Measurements from ENCODE around the gene EXOC8.
A peak's percentile ranks its signal among the peaks of the same experiment; 100 is the strongest.

The EXOC8 gene

DNA sequence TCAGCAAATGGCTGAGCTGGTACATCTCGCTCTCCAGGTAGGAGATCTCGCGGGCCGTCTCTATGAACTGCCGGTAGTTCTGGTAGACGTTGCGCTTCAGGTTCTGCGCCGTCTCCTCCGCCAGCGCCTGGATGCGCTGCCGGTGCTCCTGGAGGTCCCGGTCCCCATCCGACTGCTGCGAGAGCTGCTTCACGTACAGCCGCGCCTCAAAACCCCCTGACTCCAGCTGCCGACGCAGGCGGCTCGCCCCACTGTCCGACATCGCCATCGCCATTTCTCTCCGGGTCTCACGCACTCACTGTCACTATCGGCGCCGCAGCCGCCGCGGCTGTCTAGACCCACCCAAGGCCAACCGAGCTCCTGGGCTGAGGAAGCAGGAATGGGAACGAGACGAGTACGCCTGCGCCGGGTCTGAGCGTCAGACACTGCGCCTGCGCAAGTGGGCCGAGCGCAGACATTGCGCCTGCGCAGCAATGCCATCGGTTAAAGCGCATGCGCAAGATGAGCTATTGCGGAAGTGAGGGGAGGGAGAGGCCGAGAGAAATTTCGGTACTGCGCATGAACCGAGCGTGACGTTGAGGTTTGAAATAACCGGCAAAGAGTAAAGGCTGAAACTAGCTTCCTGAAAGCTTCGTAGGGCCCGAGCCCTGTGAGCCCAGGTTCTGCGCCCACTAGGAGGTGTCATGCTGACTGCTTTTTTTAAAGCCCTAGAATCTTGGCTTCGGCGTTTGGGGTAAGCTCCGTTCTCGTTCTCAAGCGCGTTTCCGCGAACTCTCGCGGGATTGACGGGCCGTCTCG is at the start of gene EXOC8:
EXOC8 (minus strand) TSS at position 381 of the 798 bp plus-strand sequence; CDS start at position 274, 107 bp downstream.
- DNase-seq, result peak; percentile 99

- no peak for DNase-seq
Measured at GRCh38 chr1:231386466-231386865, 48.8 kb upstream of the EXOC8 start.

- DNase-seq, result no peak
Measured at GRCh38 chr1:231385416-231385748, 47.7 kb upstream of the EXOC8 start.

- no peak for DNase-seq
Measured at GRCh38 chr1:231384696-231385415, 47.2 kb upstream of the EXOC8 start.

GRCh38 chr1:231383159-231383860 is 45.7 kb upstream of the EXOC8 start:
- DNase-seq, result no peak

DNA sequence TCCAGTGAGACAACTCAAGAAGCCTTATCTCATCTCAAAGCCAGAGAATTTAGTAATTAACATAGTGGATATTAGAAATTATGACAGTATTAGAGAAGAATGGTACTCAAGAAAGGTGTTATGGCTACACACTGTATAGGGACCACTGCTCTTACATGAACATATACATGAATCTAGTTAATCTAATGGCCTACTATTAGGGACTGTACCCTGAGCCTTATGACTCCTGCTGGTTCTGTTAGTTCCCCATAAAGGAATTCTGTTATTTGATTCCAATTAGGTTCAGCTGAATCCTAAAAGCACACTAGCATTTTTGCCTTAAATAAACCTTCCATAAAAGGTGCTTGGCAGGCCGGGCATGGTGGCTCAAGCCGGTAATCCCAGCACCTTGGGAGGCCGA is 44.8 kb upstream of the EXOC8 start:
- DNase-seq, result no peak

DNA sequence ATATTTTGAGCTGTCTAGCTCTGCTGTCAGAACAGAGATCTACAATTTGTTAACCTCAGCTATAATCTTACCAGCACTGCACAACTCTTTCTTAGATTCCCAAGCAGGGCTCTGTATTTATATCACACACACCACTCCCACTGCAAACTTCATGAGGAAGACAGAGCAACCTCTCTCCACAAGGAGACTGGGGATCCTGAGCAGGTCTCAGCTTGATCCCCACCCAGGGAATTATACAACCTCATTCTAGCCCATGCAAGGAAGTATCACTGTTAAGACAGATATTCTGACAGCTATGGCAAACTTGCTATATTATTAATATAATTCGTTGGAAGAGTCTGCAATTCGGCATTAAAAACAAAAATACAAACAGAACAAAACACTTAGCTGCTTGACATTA is 44.1 kb upstream of the EXOC8 start:
- no peak for DNase-seq

DNA sequence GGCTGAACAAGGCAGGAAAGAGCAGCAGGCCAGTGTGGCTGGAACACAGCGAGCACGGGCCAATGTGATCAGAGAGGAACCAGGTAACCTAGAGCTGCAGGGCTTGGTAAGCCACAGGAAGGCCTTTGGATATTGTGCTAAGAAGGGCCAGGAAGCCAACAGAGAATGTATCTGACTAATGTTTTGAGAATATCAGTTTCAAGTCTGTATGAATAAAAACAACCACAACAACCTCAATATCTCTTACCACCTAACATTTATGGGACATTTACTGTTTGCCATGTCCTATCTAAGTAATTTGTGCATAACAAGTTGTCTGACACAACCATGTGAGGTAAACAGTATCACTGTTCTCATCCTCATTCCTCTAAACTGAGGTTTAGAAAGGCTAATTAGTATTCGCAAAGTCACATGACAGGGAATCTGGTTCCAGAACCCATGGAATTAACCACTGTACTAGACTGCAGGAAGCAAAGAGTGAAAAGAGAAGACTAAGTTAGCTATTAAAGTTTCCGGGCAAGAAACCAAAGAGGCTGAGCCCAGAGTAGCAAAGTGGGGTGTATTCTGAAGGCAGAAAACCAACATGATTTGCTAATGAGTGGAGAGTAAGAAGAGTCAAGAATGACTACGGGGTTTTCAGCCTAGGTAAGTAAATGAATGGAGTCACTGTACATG is 39.4 kb upstream of the EXOC8 start:
- no peak for DNase-seq

DNA sequence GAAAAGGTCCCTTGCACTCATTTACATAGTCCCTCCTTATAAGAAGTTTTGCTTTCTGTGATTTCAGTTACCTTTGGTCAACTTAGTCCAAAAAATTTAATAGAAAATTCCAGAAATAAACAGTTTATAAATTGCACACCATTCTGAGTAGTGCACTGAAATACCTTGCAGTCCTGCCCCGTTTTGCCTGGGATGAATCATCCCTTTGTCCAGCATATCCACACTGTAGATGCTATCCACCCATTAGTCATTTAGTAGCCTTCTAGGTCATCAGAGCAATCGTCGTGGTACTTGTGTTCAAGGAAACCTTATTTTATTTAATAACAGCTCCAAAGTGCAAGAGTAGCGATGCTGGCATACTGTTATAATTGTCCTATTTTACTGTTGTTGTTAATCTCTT is 38.4 kb upstream of the EXOC8 start:
- no peak for DNase-seq

DNA sequence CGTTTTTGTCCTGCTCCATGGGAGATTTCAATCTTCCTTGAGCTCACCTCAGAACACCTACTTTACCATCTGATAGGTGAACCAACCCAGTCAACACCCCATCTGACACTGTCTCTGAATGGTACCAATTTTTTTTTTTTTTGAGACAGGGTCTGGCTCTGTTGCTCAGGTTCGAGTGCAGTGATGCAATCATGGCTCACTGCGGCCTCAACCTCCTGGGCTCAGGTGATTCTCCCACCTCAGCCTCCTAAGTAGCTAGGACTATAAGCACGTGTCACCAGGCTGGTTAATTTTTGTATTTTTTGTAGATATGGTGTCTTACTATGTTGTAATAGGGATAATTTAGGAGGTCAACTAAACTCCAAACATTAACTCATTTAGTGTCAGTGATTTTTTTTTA is 36.7 kb upstream of the EXOC8 start:
- DNase-seq, result no peak

- DNase-seq, result no peak
Measured at GRCh38 chr1:231372501-231372900, 34.8 kb upstream of the EXOC8 start.

GRCh38 chr1:231369282-231369681 is 31.6 kb upstream of the EXOC8 start:
- DNase-seq, result no peak

GRCh38 chr1:231364192-231364591 is 26.5 kb upstream of the EXOC8 start:
- DNase-seq, result no peak

GRCh38 chr1:231363624-231364023 is 26.0 kb upstream of the EXOC8 start:
- DNase-seq, result no peak

DNA sequence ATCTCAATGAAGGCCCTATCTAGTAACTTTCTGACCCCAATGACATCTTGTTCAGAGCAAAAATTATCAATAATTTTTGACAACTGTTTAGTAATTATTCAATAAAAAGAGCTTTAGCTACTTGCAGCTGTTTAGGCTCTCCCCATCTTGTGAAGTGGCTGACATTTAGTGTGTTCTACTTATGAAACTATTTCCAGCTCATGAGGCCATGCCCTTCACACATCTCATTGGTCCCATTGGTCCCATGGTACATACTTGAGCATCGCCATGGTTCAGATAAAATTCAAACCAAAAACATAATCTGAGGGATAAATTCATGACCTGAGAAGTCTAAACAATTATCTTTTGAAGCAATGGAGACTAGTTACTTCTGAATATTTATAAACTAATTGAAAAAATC is 24.7 kb upstream of the EXOC8 start:
- DNase-seq, result no peak

DNA sequence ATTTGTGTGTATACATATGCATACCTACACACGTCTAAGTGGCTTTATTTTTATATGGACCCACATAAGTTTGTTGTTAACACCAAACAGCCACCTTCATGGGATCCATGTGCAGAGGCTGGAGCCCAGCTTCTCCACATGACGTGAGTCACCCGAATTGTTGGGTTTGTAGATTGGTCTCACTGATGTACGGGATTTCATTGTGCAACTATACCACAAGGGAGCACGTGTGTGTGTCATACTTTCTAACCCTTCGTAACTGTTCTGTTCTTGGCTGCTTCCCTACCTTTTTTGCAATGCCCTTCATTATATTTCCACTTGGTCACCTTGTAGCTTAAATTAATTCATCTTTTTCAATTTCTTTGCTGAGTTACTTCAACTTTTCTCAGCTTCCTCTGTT is 21.5 kb upstream of the EXOC8 start:
- DNase-seq, result no peak

- DNase-seq, result no peak
Measured at GRCh38 chr1:231357831-231358354, 20.2 kb upstream of the EXOC8 start.

DNA sequence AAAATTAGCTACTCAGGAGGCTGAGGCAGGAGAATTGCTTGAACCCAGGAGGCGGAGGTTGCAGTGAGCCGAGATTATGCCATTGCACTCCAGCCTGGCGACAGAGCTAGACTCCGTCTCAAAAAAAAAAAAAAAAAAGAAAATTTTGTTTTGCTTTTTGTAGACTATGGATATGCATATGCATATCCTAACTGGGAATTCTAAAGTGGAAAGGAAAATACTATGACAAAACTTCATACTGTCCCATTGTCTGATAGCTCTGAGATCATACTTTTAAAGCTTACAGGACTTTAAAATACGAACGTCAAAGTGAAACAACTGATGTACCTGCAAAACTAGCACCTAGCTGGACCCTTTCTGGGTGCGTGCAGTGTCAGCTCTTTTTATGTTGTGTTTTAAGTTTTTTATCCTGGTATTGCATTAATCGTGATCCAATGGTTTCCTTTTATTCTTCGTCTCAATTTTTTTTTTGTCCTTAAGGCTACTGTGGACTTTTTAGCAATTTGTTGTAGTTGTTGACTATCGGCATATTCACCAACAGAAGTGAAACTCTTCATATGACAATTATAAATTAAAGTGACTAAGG is 19.6 kb upstream of the EXOC8 start:
- no peak for DNase-seq

GRCh38 chr1:231355171-231355570 is 17.5 kb upstream of the EXOC8 start:
- no peak for DNase-seq

- DNase-seq, result no peak
Measured at GRCh38 chr1:231354330-231355020, 16.8 kb upstream of the EXOC8 start.

DNA sequence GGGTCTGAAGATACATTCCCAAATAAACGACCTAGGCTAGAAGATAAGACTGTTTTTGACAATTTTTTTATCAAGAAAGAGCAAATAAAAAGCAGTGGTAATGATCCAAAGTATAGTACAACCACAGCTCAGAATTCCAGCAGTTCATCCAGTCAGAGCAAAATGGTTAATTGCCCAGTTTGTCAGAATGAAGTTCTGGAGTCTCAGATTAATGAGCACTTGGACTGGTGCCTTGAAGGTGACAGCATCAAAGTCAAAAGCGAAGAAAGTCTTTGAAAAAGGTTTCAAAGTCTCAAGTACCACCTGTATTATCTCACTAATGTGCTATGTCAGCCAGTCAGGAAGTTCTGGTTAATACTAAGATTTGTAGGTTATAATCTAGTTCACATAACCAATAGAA is 15.4 kb upstream of the EXOC8 start:
- no peak for DNase-seq

DNA sequence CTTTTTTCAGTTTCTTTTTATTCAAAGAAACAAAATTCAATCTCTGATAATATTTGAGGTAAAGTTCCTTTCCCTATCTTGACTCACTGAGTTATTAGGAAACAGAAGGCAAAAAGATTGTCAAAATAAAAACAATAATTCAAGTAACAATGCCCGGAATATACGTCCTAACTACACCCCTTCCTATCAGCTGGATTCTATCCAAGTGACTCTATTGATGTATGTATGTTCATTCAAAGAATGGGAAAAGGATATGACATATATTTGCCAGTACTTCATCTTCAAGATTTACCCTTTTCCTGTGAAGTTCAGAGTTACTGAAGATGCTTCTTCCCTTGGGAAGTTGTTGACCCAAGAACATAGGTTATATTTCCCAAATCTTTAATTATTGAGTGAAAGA is 14.2 kb upstream of the EXOC8 start:
- DNase-seq, result no peak

All from activated T-cell treated with anti-CD3 and anti-CD28 coated beads for 4 hours (primary cell).